GM18520 (cell line): ENCODE data around the gene VAT1L.
"Not testable (repeated sequence)": the region's sequence is repeated elsewhere in the genome, so short reads cannot be mapped to it uniquely, and the experiment has no call there.

Experiments used
- ATAC-seq: cut with Tn5 transposase; IDR thresholded peaks from one replicate; pipeline ENCODE4 v1.9.1; 2021; ENCODE audit not compliant: unreplicated experiment

Gene VAT1L

GRCh38 chr16:77947590-77947989, 159.2 kb downstream of the VAT1L start:
- ATAC-seq: not testable (repeated sequence)

GRCh38 chr16:77948835-77949234, 160.5 kb downstream of the VAT1L start:
- ATAC-seq: no peak

- ATAC-seq: no peak
Observed at GRCh38 chr16:77949445-77949844, 161.1 kb downstream of the VAT1L start.

GRCh38 chr16:77951788-77952187, 163.4 kb downstream of the VAT1L start:
- no peak for ATAC-seq

- no peak for ATAC-seq
Observed at GRCh38 chr16:77955127-77955526, 166.8 kb downstream of the VAT1L start.

- ATAC-seq: no peak
Observed at GRCh38 chr16:77956231-77956630, 167.9 kb downstream of the VAT1L start.

GRCh38 chr16:77960766-77961165, 172.4 kb downstream of the VAT1L start:
- no peak for ATAC-seq

GRCh38 chr16:77961814-77962213, 173.4 kb downstream of the VAT1L start:
- no peak for ATAC-seq

GRCh38 chr16:77962689-77963088, 174.3 kb downstream of the VAT1L start:
- ATAC-seq: no peak

GRCh38 chr16:77963185-77964044, 175.1 kb downstream of the VAT1L start:
- no peak for ATAC-seq

GRCh38 chr16:77965346-77965745, 177.0 kb downstream of the VAT1L start:
- no peak for ATAC-seq

- ATAC-seq: no peak
Observed at GRCh38 chr16:77967054-77967904, 178.9 kb downstream of the VAT1L start.

- ATAC-seq: no peak
Observed at GRCh38 chr16:77969861-77970260, 181.5 kb downstream of the VAT1L start.

GRCh38 chr16:77970371-77970770, 182.0 kb downstream of the VAT1L start:
- ATAC-seq: no peak

- ATAC-seq: peak; percentile 56
Observed at GRCh38 chr16:77971306-77972061, 183.1 kb downstream of the VAT1L start.

- no peak for ATAC-seq
Observed at GRCh38 chr16:77972062-77972392, 183.7 kb downstream of the VAT1L start.

- ATAC-seq: no peak
Observed at GRCh38 chr16:77974883-77975282, 186.5 kb downstream of the VAT1L start.

GRCh38 chr16:77975942-77976341, 187.6 kb downstream of the VAT1L start:
- no peak for ATAC-seq

- ATAC-seq: no peak
Observed at GRCh38 chr16:77977339-77977738, 189.0 kb downstream of the VAT1L start.

- no peak for ATAC-seq
Observed at GRCh38 chr16:77985111-77985510, 196.7 kb downstream of the VAT1L start.

GRCh38 chr16:77986011-77986740, 197.8 kb downstream of the VAT1L start:
- ATAC-seq: no peak
